Endothelial cell of umbilical vein (primary cell): ENCODE results near the gene GNB2. TPM values are rescaled to one million over a fixed set of nuclear protein-coding genes. Genes with fewer than 3 reads are reported as not detected.
A peak's percentile ranks its signal among the peaks of the same experiment; 100 is the strongest.

Experiments
- BruUV-seq: library from RNA; stranded (reverse); fragments of 400-500 nt; replicated peaks from 2 replicates; lab custom pipeline; 2021; lab: Mats Ljungman, UMichigan
- CTCF ChIA-PET: fragments of 300-600, 350-600 bp; sonication (Branson Sonifier 250); formaldehyde crosslinking; loops from one replicate; lab custom pipeline; 2021; ENCODE audit warnings: antibody characterized with exemption, inconsistent platforms; lab: Charles Lee
- POLR2A ChIA-PET: fragments of 300-600, 350-600 bp; sonication (Branson Sonifier 250); formaldehyde crosslinking; loops from one replicate; lab custom pipeline; 2021; ENCODE audit warnings: antibody characterized with exemption, inconsistent platforms; lab: Charles Lee
- DNase-seq: peaks from one replicate; pipeline ENCODE4 v3.0.0-alpha.2; 2011; ENCODE audit warnings: low read depth, low spot score
- FAIRE-seq: peaks from 2 replicates; lab custom pipeline; 2011; peaks lifted over from hg19 to GRCh38; lab: Jason Lieb, UNC
- H2AFZ ChIP-seq: 2 replicates; pipeline ENCODE4 v1.6.0; 2012; ENCODE audit warnings: low read depth, low read length, control low read depth, inconsistent platforms
- H3K27ac ChIP-seq: 2 replicates; pipeline ENCODE4 v1.5.1; 2011; ENCODE audit warnings: low read depth, mild to moderate bottlenecking, control low read depth, low read length, moderate library complexity; ENCODE audit not compliant: insufficient read depth
- H3K27me3 ChIP-seq, 2 experiments: 2 replicates each; pipeline versions ENCODE4 v1.6.0 to v1.6.1; 2011; ENCODE audit warnings: low read length in 2 of 2, mixed read lengths in 1 of 2; ENCODE audit not compliant: control insufficient read depth in 2 of 2, insufficient read depth in 2 of 2
- H3K36me3 ChIP-seq, 2 experiments: 2 replicates in 1 of 2; 3 replicates in 1 of 2; pipeline ENCODE4 v1.5.1; 2011; ENCODE audit warnings: low read length in 2 of 2, mild to moderate bottlenecking in 1 of 2, moderate library complexity in 1 of 2; ENCODE audit not compliant: control insufficient read depth in 2 of 2, insufficient read depth in 2 of 2; ENCODE audit errors: extremely low read depth in 1 of 2
- H3K4me1 ChIP-seq: 3 replicates; pipeline ENCODE4 v1.5.1; 2011; ENCODE audit warnings: mild to moderate bottlenecking, low read length; ENCODE audit not compliant: control insufficient read depth, insufficient read depth; ENCODE audit errors: extremely low read depth
- H3K4me2 ChIP-seq: 2 replicates; pipeline ENCODE4 v1.6.1; 2011; ENCODE audit warnings: low read length, control low read depth, mixed read lengths; ENCODE audit not compliant: insufficient read depth
- H3K4me3 ChIP-seq, 3 experiments: fragments of 200-600 bp in 1 of 3; sonication (generic), shearing (Covaris generic) in 1 of 3; replicated peaks in 1 of 3; 2 replicates each; pipeline ENCODE4 v1.5.1; 2011 to 2016; ENCODE audit warnings: control low read depth in 3 of 3, low read length in 3 of 3, mild to moderate bottlenecking in 2 of 3, inconsistent platforms in 1 of 3, low read depth in 1 of 3, moderate library complexity in 1 of 3; ENCODE audit not compliant: insufficient read depth in 1 of 3
- H3K79me2 ChIP-seq: 2 replicates; pipeline ENCODE4 v1.6.0; 2012; ENCODE audit warnings: low read length, inconsistent platforms; ENCODE audit not compliant: control insufficient read depth, insufficient read depth
- H3K9ac ChIP-seq: replicated peaks from 2 replicates; pipeline ENCODE3; 2011; ENCODE audit warnings: low read length, control low read depth; ENCODE audit not compliant: insufficient read depth; ENCODE audit errors: extremely low read depth
- H3K9me1 ChIP-seq: replicated peaks from 3 replicates; pipeline ENCODE4 v1.6.0; 2011; ENCODE audit warnings: mild to moderate bottlenecking, low read length; ENCODE audit not compliant: control insufficient read depth, insufficient read depth; ENCODE audit errors: extremely low read depth
- H3K9me3 ChIP-seq: replicated peaks from 2 replicates; pipeline ENCODE4 v1.5.1; 2012; ENCODE audit warnings: low read length, inconsistent platforms; ENCODE audit not compliant: control insufficient read depth, insufficient read depth
- H4K20me1 ChIP-seq: replicated peaks from 2 replicates; pipeline ENCODE3; 2011; ENCODE audit warnings: mild to moderate bottlenecking, low read length; ENCODE audit not compliant: control insufficient read depth, insufficient read depth; ENCODE audit errors: extremely low read depth
- CTCF ChIP-seq, 2 donors: IDR thresholded peaks; 1 replicate in 1 of 2; 2 replicates in 1 of 2; pipeline ENCODE4 v1.5.1; 2011; ENCODE audit warnings: low read length in 2 of 2, mild to moderate bottlenecking in 2 of 2, moderate library complexity in 2 of 2, control low read depth in 1 of 2, inconsistent platforms in 1 of 2, low read depth in 1 of 2; ENCODE audit not compliant: insufficient read depth in 1 of 2; ENCODE audit errors: extremely low read depth in 1 of 2
- EZH2 ChIP-seq: IDR thresholded peaks from 2 replicates; pipeline ENCODE4 v1.6.1; 2012; ENCODE audit warnings: borderline replicate concordance, low read depth, mild to moderate bottlenecking, moderate library complexity, low read length, inconsistent platforms; ENCODE audit not compliant: severe bottlenecking
- FOS ChIP-seq: IDR thresholded peaks from 2 replicates; pipeline ENCODE4 v1.6.1; 2011; ENCODE audit warnings: mild to moderate bottlenecking, low read length, moderate library complexity, borderline replicate concordance; ENCODE audit not compliant: insufficient read depth
- MAX ChIP-seq: IDR thresholded peaks from 2 replicates; pipeline ENCODE4 v1.6.1; 2011; ENCODE audit not compliant: insufficient read depth, insufficient read length
- MYC ChIP-seq: IDR thresholded peaks from one replicate; pipeline ENCODE4 v1.6.1; 2011; ENCODE audit warnings: mild to moderate bottlenecking, low read depth, low read length
- POLR2A ChIP-seq: IDR thresholded peaks from 2 replicates; pipeline ENCODE4 v1.6.1; 2012; ENCODE audit warnings: low read depth, mild to moderate bottlenecking, control low read depth, low read length
- POLR2AphosphoS5 ChIP-seq: IDR thresholded peaks from 2 replicates; pipeline ENCODE4 v1.6.1; 2012; ENCODE audit warnings: low read depth, mild to moderate bottlenecking, control low read depth, low read length, moderate library complexity; ENCODE audit not compliant: insufficient read depth
- dilution Hi-C: fragments of 300-500 bp; cut with MboI; formaldehyde crosslinking; loops from one replicate; pipeline ENCODE4 v1.15.0; 2019; ENCODE audit warnings: low sequenced_read_pairs; ENCODE audit not compliant: extremely low pct_ligation_motif_present
- intact Hi-C: fragments of 100-400 bp; cut with micrococcal nuclease; formaldehyde crosslinking; loops from one replicate; pipeline ENCODE4 v1.10.0; 2022
- polyA plus RNA-seq, 4 experiments: library from polyadenylated mRNA; depleted of rRNA in 3 of 4; stranded (reverse) in 3 of 4; unstranded in 1 of 4; fragments of >200 nt; gene quantifications; 2 replicates each; pipeline versions ENCODE4 v1.2.1 to v1.2.3, GENCODE V29; 2011 to 2012; ENCODE audit warnings: missing spikeins in 1 of 4
- total RNA-seq: library from RNA; stranded (reverse); gene quantifications from 2 replicates; pipeline ENCODE4 v1.2.3, GENCODE V29; 2021

Gene GNB2
- total and polyA plus RNA-seq, 2 donors (not counting 3 experiments of a cell fraction or from before 2014, with no cell fraction given), result 297 to 433 TPM

GRCh38 chr7:100677308-100678267 lies 4.0 kb downstream of the GNB2 start:
- no peak for FAIRE-seq
- no peak for DNase-seq
- Histone ChIP-seq H4K20me1 (no peaks in the 10 kb centered on the region), H3K27ac (no peak overlapping the region), H3K4me1 (peaks cover 4% of the 10 kb centered on the region), H3K4me3 (no peak overlapping the region), H3K9me3 (no peaks in the 10 kb centered on the region), H2AFZ (no peak overlapping the region), H3K4me2 (no peak overlapping the region), H3K27me3 (no peaks in the 10 kb centered on the region), H3K9ac (no peak overlapping the region), H3K36me3 (peaks cover 11 to 47% of the 10 kb centered on the region in 2 experiments), H3K9me1 (no peaks in the 10 kb centered on the region), H3K79me2 (peaks cover 28% of the 10 kb centered on the region)
- BruUV-seq, result no TSS peak
- dilution Hi-C loops, result no loop called here
- TF ChIP-seq MYC (no peak), EZH2 (no peak), POLR2A (peak; percentile 19), FOS (no peak), MAX (no peak), CTCF (IDR thresholded peaks at IDR 0.05; ENCODE audit: extremely low read depth in 1 of 2, insufficient read depth in 1 of 2, low read depth in 1 of 2, low read length in 2 of 2) (no peak), POLR2AphosphoS5 (no peak)
- intact Hi-C loops, result loop anchor here (5.0 kb wide), 1 partner anchor 210 kb away; no protein-coding TSS in a partner anchor
- CTCF ChIA-PET, result interaction anchor here (0.9 to 2.2 kb wide), 3 partner anchors 15 to 89 kb away, joined by 3 to 9 read pairs (median 5); no protein-coding TSS in a partner anchor
- POLR2A ChIA-PET, result interaction anchor here (1.0 kb wide), 2 partner anchors 91 to 223 kb away, joined by 4 to 5 read pairs; partner anchors contain the start of genes FBXO24 and LRCH4
